SJSA1 (cell line): ENCODE data around the gene TOR1A. TPM values are rescaled to one million over a fixed set of nuclear protein-coding genes. Genes with fewer than 3 reads are reported as not detected.

Experiments
- DNase-seq, 2 experiments: peaks; one replicate each; pipeline ENCODE4 v3.0.0-alpha.2; 2015 to 2020; ENCODE audit warnings: low spot score in 2 of 2, low read depth in 1 of 2
- H3K27ac ChIP-seq: fragments of 250-450 bp; sonication (Bioruptor Pico); 2 replicates; pipeline ENCODE4 v1.5.1; 2020; ENCODE audit warnings: mild to moderate bottlenecking, moderate library complexity
- H3K27me3 ChIP-seq: fragments of 250-450 bp; sonication (Bioruptor Pico); replicated peaks from 2 replicates; pipeline ENCODE4 v1.5.1; 2020; ENCODE audit warnings: mild to moderate bottlenecking, moderate library complexity
- H3K36me3 ChIP-seq: fragments of 250-450 bp; sonication (Bioruptor Pico); 2 replicates; pipeline ENCODE4 v1.5.1; 2020; ENCODE audit warnings: mild to moderate bottlenecking
- H3K4me1 ChIP-seq: fragments of 250-450 bp; sonication (Bioruptor Pico); replicated peaks from 2 replicates; pipeline ENCODE4 v1.6.1; 2021; ENCODE audit warnings: mild to moderate bottlenecking
- H3K4me3 ChIP-seq: fragments of 250-450 bp; sonication (Bioruptor Pico); 2 replicates; pipeline ENCODE4 v1.5.1; 2020; ENCODE audit warnings: mild to moderate bottlenecking
- H3K9me3 ChIP-seq: fragments of 250-450 bp; sonication (Bioruptor Pico); replicated peaks from 2 replicates; pipeline ENCODE4 v1.5.1; 2020; ENCODE audit warnings: mild to moderate bottlenecking
- total RNA-seq: library from RNA; depleted of rRNA; stranded (reverse); fragments of >200 nt; shearing (Covaris generic); gene quantifications from 2 replicates; pipeline ENCODE4 v1.2.3, GENCODE V29; 2014; rRNA removed

The TOR1A gene
- total RNA-seq = 29.4 and 42.8 TPM in 2 replicates

GRCh38 chr9:129823935-129824601 lies at the start of gene TOR1A:
Gene TOR1A (minus strand): TSS chr9:129824136. CDS start chr9:129824085, 51 bp downstream.
- H3K27ac ChIP-seq = peak within 1 kb of the TSS; percentile 53
- H3K4me1 ChIP-seq = peaks cover 6% of the 10 kb centered on the region; the same call in 1 of the 2 replicates
- peaks cover 48% of the 10 kb centered on the region for H3K36me3 ChIP-seq
- no peaks in the 10 kb centered on the region for H3K27me3 ChIP-seq
- peak; percentile 88 to 93 for DNase-seq
- no peaks in the 10 kb centered on the region for H3K9me3 ChIP-seq
- peak within 1 kb of the TSS; percentile 70 for H3K4me3 ChIP-seq

GRCh38 chr9:129871046-129871445 lies 47.1 kb upstream of the TOR1A start:
- Histone ChIP-seq H3K27me3 (no peaks in the 10 kb centered on the region), H3K9me3 (no peaks in the 10 kb centered on the region), H3K4me1 (no peaks in the 10 kb centered on the region), H3K27ac (no peak overlapping the region), H3K4me3 (no peak overlapping the region), H3K36me3 (peaks cover 5% of the 10 kb centered on the region; the same call in 1 of the 2 replicates)
- DNase-seq = no peak

GRCh38 chr9:129869585-129870501 lies 45.9 kb upstream of the TOR1A start:
- H3K4me1 ChIP-seq = no peaks in the 10 kb centered on the region
- H3K4me3 ChIP-seq = no peak overlapping the region

GRCh38 chr9:129868872-129869486 lies 45.0 kb upstream of the TOR1A start:
- H3K9me3 ChIP-seq = no peaks in the 10 kb centered on the region
- no peak overlapping the region for H3K4me3 ChIP-seq
- 0 out of 2 replicates have a peak, but pooled peaks cover 3% of the 10 kb centered on the region for H3K36me3 ChIP-seq
- H3K27ac ChIP-seq = no peak overlapping the region
- no peak for DNase-seq
- no peaks in the 10 kb centered on the region for H3K4me1 ChIP-seq
- H3K27me3 ChIP-seq = no peaks in the 10 kb centered on the region

More at GRCh38 chr9:129869585-129870501, 45.9 kb upstream of the TOR1A start:
- Histone ChIP-seq H3K9me3 (no peaks in the 10 kb centered on the region), H3K27me3 (no peaks in the 10 kb centered on the region), H3K27ac (no peak overlapping the region), H3K36me3 (peaks cover 3% of the 10 kb centered on the region; the same call in 1 of the 2 replicates)
- DNase-seq = no peak

- H3K4me1 ChIP-seq = no peaks in the 10 kb centered on the region
- H3K9me3 ChIP-seq = no peaks in the 10 kb centered on the region
- H3K27ac ChIP-seq = no peak overlapping the region
- DNase-seq = no peak
- no peaks in the 10 kb centered on the region for H3K27me3 ChIP-seq
- 0 out of 2 replicates have a peak, but pooled peaks cover 3% of the 10 kb centered on the region for H3K36me3 ChIP-seq
- H3K4me3 ChIP-seq = no peak overlapping the region
These were observed 44.3 kb upstream of the TOR1A start for GRCh38 chr9:129868023-129868871.

GRCh38 chr9:129867136-129868022 lies 43.4 kb upstream of the TOR1A start:
- no peak overlapping the region for H3K27ac ChIP-seq
- no peaks in the 10 kb centered on the region for H3K4me1 ChIP-seq
- H3K4me3 ChIP-seq = no peak overlapping the region
- no peak for DNase-seq
- 0 out of 2 replicates have a peak, but pooled peaks cover 3% of the 10 kb centered on the region for H3K36me3 ChIP-seq
- H3K27me3 ChIP-seq = no peaks in the 10 kb centered on the region
- no peaks in the 10 kb centered on the region for H3K9me3 ChIP-seq

GRCh38 chr9:129866394-129867135 lies 42.6 kb upstream of the TOR1A start:
- Histone ChIP-seq H3K27ac (no peak overlapping the region), H3K27me3 (no peaks in the 10 kb centered on the region), H3K4me3 (no peak overlapping the region), H3K36me3 (peaks cover 7% of the 10 kb centered on the region; the same call in 1 of the 2 replicates), H3K4me1 (no peaks in the 10 kb centered on the region), H3K9me3 (no peaks in the 10 kb centered on the region)
- DNase-seq = no peak

- Histone ChIP-seq H3K4me3 (no peak overlapping the region), H3K27ac (no peak overlapping the region), H3K36me3 (peaks cover 7% of the 10 kb centered on the region; the same call in 1 of the 2 replicates), H3K27me3 (no peaks in the 10 kb centered on the region), H3K9me3 (no peaks in the 10 kb centered on the region), H3K4me1 (no peaks in the 10 kb centered on the region)
- no peak for DNase-seq
These were observed 41.9 kb upstream of the TOR1A start for GRCh38 chr9:129865668-129866320.

- no peaks in the 10 kb centered on the region for H3K9me3 ChIP-seq
- H3K4me3 ChIP-seq = no peak overlapping the region
- no peaks in the 10 kb centered on the region for H3K27me3 ChIP-seq
- no peak for DNase-seq
- H3K36me3 ChIP-seq = peaks cover 7% of the 10 kb centered on the region; the same call in 1 of the 2 replicates
- no peak overlapping the region for H3K27ac ChIP-seq
- no peaks in the 10 kb centered on the region for H3K4me1 ChIP-seq
These were observed 41.2 kb upstream of the TOR1A start for GRCh38 chr9:129864991-129865647.

GRCh38 chr9:129863059-129863690 lies 39.2 kb upstream of the TOR1A start:
- H3K9me3 ChIP-seq = no peaks in the 10 kb centered on the region
- H3K27ac ChIP-seq = no peak overlapping the region
- H3K4me3 ChIP-seq = no peak overlapping the region
- peaks cover 7% of the 10 kb centered on the region; the same call in 1 of the 2 replicates for H3K36me3 ChIP-seq
- H3K4me1 ChIP-seq = no peaks in the 10 kb centered on the region
- no peaks in the 10 kb centered on the region for H3K27me3 ChIP-seq
- no peak for DNase-seq
